Activated T-cell treated with anti-CD3 and anti-CD28 coated beads for 1 hour (primary cell): ENCODE data around the gene EFCAB7.
A peak's percentile ranks its signal among the peaks of the same experiment; 100 is the strongest.

Experiments used
- DNase-seq: peaks from one replicate; pipeline ENCODE4 v3.0.0-alpha.2; 2020; ENCODE audit warnings: low read depth

EFCAB7 gene

GRCh38 chr1:63522891-63523728 lies at the start of gene EFCAB7, which contains the start of gene ITGB3BP:
Gene EFCAB7, plus strand, starts transcription at chr1:63523525. Its CDS starts 2,048 bp downstream, at chr1:63525573.
Gene ITGB3BP, minus strand, starts transcription at chr1:63523225. Its CDS starts 92 bp downstream, at chr1:63523133.
- peak; percentile 73 for DNase-seq

- no peak for DNase-seq
Observed at GRCh38 chr1:63475761-63476160, 47.6 kb upstream of the EFCAB7 start.

- DNase-seq: no peak
Observed at GRCh38 chr1:63480057-63480456, 43.3 kb upstream of the EFCAB7 start.

GRCh38 chr1:63486629-63487028 lies 36.7 kb upstream of the EFCAB7 start:
- DNase-seq: no peak

GRCh38 chr1:63487336-63488065 lies 35.8 kb upstream of the EFCAB7 start:
- DNase-seq: no peak

DNA sequence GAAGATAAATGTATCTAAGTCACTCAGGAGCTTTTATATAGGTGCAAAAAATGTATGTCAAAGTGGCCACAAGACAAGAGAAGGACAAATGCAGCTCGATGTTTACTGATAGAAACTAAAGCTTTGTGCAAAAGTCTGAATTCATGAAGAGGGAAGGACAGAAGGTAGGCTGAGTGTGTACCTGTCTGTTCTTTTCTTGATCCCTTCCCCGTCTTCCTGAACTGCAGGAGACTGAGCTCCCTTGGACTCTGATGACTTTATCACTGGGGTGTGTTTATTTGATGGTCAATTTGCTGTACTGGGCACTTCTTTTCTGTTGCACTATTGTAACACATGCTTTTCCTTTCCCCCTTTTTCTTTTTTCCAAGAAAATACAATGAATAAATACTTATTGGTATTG lies 25.7 kb upstream of the EFCAB7 start:
- no peak for DNase-seq

DNA sequence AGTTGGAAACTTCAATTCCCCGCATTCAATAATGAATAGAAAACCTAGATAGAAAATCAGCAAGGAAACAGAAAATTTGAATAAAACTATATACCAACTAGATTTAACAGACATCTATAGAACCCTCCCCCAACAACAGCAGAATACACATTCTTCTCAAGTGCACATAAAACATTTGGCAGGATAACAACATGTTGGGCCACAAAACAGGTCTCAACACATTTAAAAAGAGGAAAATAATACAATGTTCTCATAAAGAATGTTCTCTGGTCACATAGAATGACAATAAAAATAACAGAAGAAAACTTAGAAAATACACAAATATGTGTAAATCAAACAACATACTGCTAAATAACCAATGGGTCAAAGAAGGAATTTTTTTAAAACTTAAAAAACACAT lies 25.2 kb upstream of the EFCAB7 start:
- no peak for DNase-seq

- no peak for DNase-seq
Observed at GRCh38 chr1:63501256-63501655, 22.1 kb upstream of the EFCAB7 start.

- no peak for DNase-seq
Observed at GRCh38 chr1:63506782-63507181, 16.5 kb upstream of the EFCAB7 start.

DNA sequence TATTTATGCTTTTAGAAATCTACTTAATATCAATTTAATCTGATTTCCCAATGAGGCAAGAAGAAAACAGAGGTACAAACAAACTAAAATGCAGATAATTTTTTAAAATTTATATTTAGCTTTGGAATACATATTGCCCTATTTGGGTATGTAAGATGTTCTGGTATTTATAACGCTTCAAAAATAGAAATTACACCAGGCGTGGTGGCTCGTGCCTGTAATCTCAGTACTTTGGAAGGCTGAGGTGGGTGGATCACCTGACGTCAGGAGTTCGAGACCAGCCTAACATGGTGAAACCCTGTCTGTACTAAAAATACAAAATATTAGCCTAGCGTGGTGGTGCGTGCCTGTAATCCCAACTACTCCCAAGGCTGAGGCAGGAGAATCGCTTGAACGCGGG lies 13.6 kb upstream of the EFCAB7 start:
- no peak for DNase-seq

DNA sequence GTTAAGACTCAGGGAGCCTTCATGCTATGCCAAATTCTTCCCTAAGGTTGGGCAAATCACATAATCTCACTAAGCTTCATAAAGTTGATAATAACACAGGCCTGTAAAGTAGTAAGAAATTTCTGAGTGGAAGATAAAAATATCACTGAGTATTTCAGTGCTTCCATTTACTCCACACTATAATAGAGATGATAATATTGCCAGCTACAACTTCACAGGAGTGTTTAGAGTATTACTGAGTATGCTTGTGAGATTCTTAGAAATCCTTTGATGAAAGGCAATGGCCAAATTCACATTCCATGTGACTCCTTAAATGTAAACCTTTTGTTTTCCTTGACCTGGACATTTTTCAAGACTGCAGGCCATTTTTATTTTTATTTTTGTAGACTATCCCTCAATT lies 10.7 kb upstream of the EFCAB7 start:
- no peak for DNase-seq

GRCh38 chr1:63516629-63517028 lies 6.7 kb upstream of the EFCAB7 start:
- no peak for DNase-seq

- no peak for DNase-seq
Observed at GRCh38 chr1:63523738-63524137, 413 bp downstream of the EFCAB7 start.

- DNase-seq: no peak
Observed at GRCh38 chr1:63524201-63524600, 876 bp downstream of the EFCAB7 start.

DNA sequence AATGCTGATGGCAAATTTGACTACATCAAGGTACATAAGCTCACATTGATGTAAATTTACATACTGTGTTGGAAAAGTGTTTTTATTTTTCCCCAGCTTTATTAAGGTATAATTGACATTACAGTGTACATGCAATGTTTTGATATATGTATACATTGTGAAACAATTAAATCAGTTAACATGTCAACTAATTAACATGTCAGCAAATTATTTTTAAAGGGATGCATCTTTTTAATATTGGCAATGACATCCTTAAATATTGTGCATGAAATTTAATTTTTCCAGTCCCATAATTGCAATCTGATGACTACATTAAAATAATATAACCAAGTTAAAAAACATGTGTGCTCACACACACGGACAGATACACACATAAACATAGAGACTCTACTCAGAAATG lies 9.4 kb downstream of the EFCAB7 start:
- no peak for DNase-seq

DNA sequence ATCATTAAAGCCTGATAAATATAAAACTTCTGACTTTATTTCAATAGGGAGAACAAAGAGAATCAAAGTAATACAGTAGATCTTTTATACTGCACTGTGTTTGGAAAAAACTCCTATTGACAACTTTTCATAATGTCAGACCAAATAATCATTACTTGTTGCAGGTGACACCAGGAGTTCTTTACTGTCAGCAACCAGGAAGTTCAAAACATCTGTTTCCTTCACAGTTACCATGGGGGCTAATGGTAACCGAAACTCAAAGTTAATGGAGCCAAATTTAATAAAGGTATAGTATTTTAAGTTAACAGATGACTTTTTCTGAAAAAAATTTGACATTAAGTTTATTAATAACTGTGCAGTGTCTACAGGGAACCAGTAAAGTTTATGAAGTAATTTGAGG lies 10.6 kb downstream of the EFCAB7 start:
- DNase-seq: no peak

DNA sequence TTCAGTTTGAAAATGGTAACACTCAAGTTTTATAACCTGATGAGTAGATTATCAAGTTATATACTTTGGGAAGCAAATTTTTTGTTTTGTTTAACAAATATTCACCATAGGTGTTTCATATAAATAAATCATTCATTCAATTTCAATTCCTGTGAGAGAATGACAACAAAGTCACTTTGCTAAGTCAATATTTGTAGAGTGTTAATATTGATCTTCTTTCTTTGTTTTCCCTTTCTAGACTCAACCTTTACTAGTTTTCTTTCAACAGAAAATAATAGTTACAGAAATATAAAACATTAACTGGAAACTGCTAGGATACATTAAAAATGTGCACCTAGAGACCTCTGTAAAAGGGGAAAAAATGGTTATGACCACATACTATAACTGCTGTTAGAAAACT lies 11.1 kb downstream of the EFCAB7 start:
- DNase-seq: no peak

DNA sequence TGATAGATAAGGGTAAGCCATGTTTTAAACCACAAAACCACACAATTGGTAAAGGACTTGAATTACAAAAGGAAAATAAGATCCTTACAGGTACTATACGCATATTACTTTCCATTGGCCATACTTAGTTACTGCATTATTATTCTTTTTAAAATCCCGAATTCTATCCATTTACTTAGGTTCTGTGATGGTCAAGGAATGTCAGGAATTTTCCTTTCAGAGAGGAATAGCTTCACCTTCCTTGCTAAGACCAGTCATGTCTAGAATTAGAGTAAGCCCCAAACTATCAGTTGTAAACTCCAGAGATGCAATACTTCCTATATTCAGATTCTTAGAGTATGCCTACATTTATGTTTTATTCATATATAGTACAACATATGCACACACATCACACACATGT lies 13.7 kb downstream of the EFCAB7 start:
- DNase-seq: no peak

GRCh38 chr1:63537940-63538339 lies 14.6 kb downstream of the EFCAB7 start:
- DNase-seq: no peak

- DNase-seq: no peak
Observed at GRCh38 chr1:63545780-63546179, 22.5 kb downstream of the EFCAB7 start.

GRCh38 chr1:63547621-63548294 lies 24.4 kb downstream of the EFCAB7 start:
- DNase-seq: no peak

DNA sequence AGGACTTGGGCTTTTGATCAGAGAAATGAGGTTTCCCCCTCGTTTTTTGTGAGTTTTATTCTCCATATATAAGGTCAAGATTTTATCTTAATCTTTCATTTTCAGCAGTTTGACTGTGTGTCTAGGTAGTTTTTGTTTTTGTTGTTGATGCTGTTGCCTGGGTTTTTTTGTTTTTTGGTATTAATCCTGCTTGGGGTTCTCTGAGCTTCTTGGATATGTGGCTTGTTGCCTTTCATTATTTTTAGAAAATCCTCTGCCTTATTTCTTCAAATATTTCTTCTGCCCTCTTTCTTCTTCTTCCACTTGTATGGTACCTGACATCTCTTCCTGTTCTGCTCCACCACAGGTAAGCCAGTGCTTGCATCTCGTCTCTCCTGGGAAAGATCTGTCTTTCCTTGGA lies 25.0 kb downstream of the EFCAB7 start:
- no peak for DNase-seq

DNA sequence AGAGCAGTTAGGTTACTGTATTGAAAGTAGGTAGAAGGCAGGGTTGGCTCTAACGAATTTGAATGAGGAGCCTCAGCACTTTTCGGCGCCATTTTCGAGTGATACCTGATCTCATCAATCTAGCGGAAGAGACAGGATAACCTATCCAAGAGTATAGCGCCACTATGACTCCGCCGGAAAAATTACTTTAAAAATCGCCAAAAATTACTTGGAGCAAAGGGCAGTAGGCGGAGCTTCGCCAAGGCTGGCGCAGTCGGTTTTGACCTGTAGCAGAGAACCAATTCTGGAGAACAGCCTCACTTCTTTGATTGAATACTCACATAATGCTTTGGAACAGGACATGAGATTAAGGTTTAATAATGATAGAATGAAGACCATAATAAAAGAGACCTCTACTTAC lies 25.6 kb downstream of the EFCAB7 start:
- no peak for DNase-seq
